ENCODE results near the gene POLDIP2.

POLDIP2 gene

GRCh38 chr17:28370035-28370743, 12.9 kb upstream of the POLDIP2 start, which contains the start of gene VTN:
Gene VTN (minus strand): TSS chr17:28370307. CDS start chr17:28370203, 104 bp downstream.
- H3K4me3 ChIP-seq (ENCODE audit: low read length), result peak within 1 kb of the TSS; percentile 85

GRCh38 chr17:28369684-28370034, 12.3 kb upstream of the POLDIP2 start:
- TF ChIP-seq EZH2phosphoT487 (IDR thresholded peaks at IDR 0.05; ENCODE audit: low read length), result no peak
- DNase-seq, result no peak
- Histone ChIP-seq H3K79me2 (ENCODE audit: low read length) (no peaks in the 10 kb centered on the region), H3K36me3 (replicated peaks; ENCODE audit: insufficient read depth, low read length) (no peaks in the 10 kb centered on the region), H3K27ac (ENCODE audit: low read length) (no peak overlapping the region), H3K9me3 (replicated peaks; ENCODE audit: insufficient read depth, low read length) (no peaks in the 10 kb centered on the region), H3K27me3 (replicated peaks; ENCODE audit: insufficient read depth, low read length) (no peaks in the 10 kb centered on the region), H3K9me2 (replicated peaks; ENCODE audit: insufficient read depth, low read length) (no peaks in the 10 kb centered on the region), H4K20me1 (ENCODE audit: insufficient read depth, low read length) (no peaks in the 10 kb centered on the region), H3K4me2 (ENCODE audit: low read depth, low read length) (no peak overlapping the region), H3F3A (ENCODE audit: insufficient read depth, low read length) (peaks cover 15% of the 10 kb centered on the region), H2AFZ (ENCODE audit: low read length) (no peak overlapping the region), H3K4me1 (ENCODE audit: low read length) (0 out of 2 replicates have a peak, but pooled peaks cover 4% of the 10 kb centered on the region), H3K4me3 (ENCODE audit: low read length) (no peak overlapping the region), H3K9ac (ENCODE audit: low read length) (no peak overlapping the region)

More at GRCh38 chr17:28370035-28370743, 12.9 kb upstream of the POLDIP2 start, which contains the start of gene VTN:
- Histone ChIP-seq H3K27me3 (replicated peaks; ENCODE audit: insufficient read depth, low read length) (no peaks in the 10 kb centered on the region), H3K9me2 (replicated peaks; ENCODE audit: insufficient read depth, low read length) (no peaks in the 10 kb centered on the region), H3K9me3 (replicated peaks; ENCODE audit: insufficient read depth, low read length) (no peaks in the 10 kb centered on the region), H3F3A (ENCODE audit: insufficient read depth, low read length) (peaks cover 15% of the 10 kb centered on the region), H3K9ac (ENCODE audit: low read length) (no peak within 1 kb of the TSS; the same call in 1 of the 2 replicates), H3K4me1 (ENCODE audit: low read length) (0 out of 2 replicates have a peak, but pooled peaks cover 4% of the 10 kb centered on the region), H2AFZ (ENCODE audit: low read length) (peak within 1 kb of the TSS; percentile 88), H3K27ac (ENCODE audit: low read length) (no peak within 1 kb of the TSS), H3K4me2 (ENCODE audit: low read depth, low read length) (peak within 1 kb of the TSS; percentile 95; the same call in 1 of the 2 replicates), H3K36me3 (replicated peaks; ENCODE audit: insufficient read depth, low read length) (no peaks in the 10 kb centered on the region), H3K79me2 (ENCODE audit: low read length) (no peaks in the 10 kb centered on the region), H4K20me1 (ENCODE audit: insufficient read depth, low read length) (no peaks in the 10 kb centered on the region)
- DNase-seq, result no peak
- TF ChIP-seq CTCF (IDR thresholded peaks at IDR 0.05; ENCODE audit: low read length), result no peak
- TF ChIP-seq EZH2 (optimal IDR thresholded peaks at IDR 0.05; ENCODE audit: low read depth, low read length), result no peak

- Histone ChIP-seq H3K4me3 (ENCODE audit: low read length) (no peak overlapping the region), H4K20me1 (ENCODE audit: insufficient read depth, low read length) (no peaks in the 10 kb centered on the region), H3K79me2 (ENCODE audit: low read length) (no peaks in the 10 kb centered on the region), H3F3A (ENCODE audit: insufficient read depth, low read length) (peaks cover 15% of the 10 kb centered on the region), H3K36me3 (replicated peaks; ENCODE audit: insufficient read depth, low read length) (no peaks in the 10 kb centered on the region), H3K4me2 (ENCODE audit: low read depth, low read length) (no peak overlapping the region), H3K4me1 (ENCODE audit: low read length) (0 out of 2 replicates have a peak, but pooled peaks cover 4% of the 10 kb centered on the region), H3K27me3 (replicated peaks; ENCODE audit: insufficient read depth, low read length) (no peaks in the 10 kb centered on the region), H3K27ac (ENCODE audit: low read length) (no peak overlapping the region), H3K9me2 (replicated peaks; ENCODE audit: insufficient read depth, low read length) (no peaks in the 10 kb centered on the region), H3K9me3 (replicated peaks; ENCODE audit: insufficient read depth, low read length) (no peaks in the 10 kb centered on the region), H3K9ac (ENCODE audit: low read length) (no peak overlapping the region), H2AFZ (ENCODE audit: low read length) (no peak overlapping the region)
- no peak for DNase-seq
- no peak for TF ChIP-seq EZH2phosphoT487 (IDR thresholded peaks at IDR 0.05; ENCODE audit: low read length)
- TF ChIP-seq CTCF (IDR thresholded peaks at IDR 0.05; ENCODE audit: low read length), result no peak
- TF ChIP-seq EZH2 (optimal IDR thresholded peaks at IDR 0.05; ENCODE audit: low read depth, low read length), result no peak
Observed at GRCh38 chr17:28368915-28369683, 11.8 kb upstream of the POLDIP2 start.
